ENCODE results near the gene PPM1E.

DNA sequence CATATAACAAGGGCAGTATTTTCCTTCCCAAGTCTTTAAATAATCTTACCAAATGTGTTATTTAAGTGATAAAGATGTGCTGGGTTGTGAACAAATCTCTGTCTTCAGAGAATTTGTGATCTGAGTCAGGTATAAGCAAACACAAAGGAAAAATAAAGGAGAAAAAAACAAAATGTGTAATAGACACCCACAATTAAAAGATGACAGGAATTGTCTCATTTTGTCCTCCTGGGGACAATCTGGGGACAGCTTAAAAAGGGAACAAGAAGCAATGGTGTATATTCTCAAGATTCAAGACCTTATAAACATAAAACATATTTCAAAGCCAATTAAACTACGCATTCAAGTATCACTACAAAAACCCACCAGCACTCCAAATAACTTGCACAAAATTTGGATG is 243.8 kb downstream of the PPM1E start:
- TF ChIP-seq EZH2 (IDR thresholded peaks at IDR 0.05; ENCODE audit: low read depth, low read length, severe bottlenecking) (no peak), POLR2A (IDR thresholded peaks at IDR 0.05; ENCODE audit: control extremely low read depth in 1 of 2, low read depth in 2 of 2, low read length in 2 of 2) (no peak), MAX (IDR thresholded peaks at IDR 0.05) (no peak), CTCF (IDR thresholded peaks at IDR 0.05; ENCODE audit: control extremely low read depth in 1 of 3, insufficient read depth in 1 of 3, low read depth in 1 of 3, low read length in 3 of 3) (no peak), EP300 (IDR thresholded peaks at IDR 0.05; ENCODE audit: borderline replicate concordance in 1 of 2, low read depth in 2 of 2, low read length in 2 of 2) (no peak), CBX5 (IDR thresholded peaks at IDR 0.05; ENCODE audit: low read depth, low read length) (no peak), TAF1 (IDR thresholded peaks at IDR 0.05; ENCODE audit: low read depth, low read length) (no peak), MAFK (IDR thresholded peaks at IDR 0.05; ENCODE audit: low read depth, low read length) (no peak)
- TF ChIP-seq, protein P1, sequence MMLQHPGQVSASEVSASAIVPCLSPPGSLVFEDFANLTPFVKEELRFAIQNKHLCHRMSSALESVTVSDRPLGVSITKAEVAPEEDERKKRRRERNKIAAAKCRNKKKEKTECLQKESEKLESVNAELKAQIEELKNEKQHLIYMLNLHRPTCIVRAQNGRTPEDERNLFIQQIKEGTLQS (IDR thresholded peaks at IDR 0.05; ENCODE audit: insufficient read depth, low read depth, low read length) = no peak

Data from H1 (cell line).